GM12873 (cell line): ENCODE measurements around the gene ENTREP1.

Source experiments
- CTCF ChIP-seq: IDR thresholded peaks from 2 replicates; pipeline ENCODE4 v1.5.1; 2012; ENCODE audit warnings: low read depth, mild to moderate bottlenecking, moderate library complexity, low read length, control low read depth; ENCODE audit not compliant: insufficient read depth; ENCODE audit errors: missing control alignments

The ENTREP1 gene

DNA sequence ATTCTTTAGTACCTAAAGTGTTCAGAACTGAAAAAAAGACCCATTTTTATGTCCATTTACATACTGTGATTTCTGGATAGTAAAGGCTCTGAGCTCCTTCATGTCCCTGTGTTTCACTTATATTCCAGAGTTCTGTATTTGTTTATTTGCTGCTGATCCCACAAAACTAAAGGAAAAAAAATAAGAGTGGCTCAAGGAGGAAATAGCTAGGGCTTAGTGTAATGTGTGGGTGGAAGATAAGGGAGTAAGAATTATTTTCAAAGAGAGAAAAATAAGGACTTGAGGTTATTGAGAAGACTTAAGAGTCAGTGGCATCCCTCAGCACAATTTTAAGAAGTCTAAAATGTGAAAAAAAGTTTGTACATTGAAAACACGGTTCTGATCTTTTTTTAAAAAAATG lies 46.0 kb downstream of the ENTREP1 start:
- TF ChIP-seq CTCF = no peak

- no peak for TF ChIP-seq CTCF
These were observed 51.6 kb downstream of the ENTREP1 start for GRCh38 chr9:69376651-69377050.

DNA sequence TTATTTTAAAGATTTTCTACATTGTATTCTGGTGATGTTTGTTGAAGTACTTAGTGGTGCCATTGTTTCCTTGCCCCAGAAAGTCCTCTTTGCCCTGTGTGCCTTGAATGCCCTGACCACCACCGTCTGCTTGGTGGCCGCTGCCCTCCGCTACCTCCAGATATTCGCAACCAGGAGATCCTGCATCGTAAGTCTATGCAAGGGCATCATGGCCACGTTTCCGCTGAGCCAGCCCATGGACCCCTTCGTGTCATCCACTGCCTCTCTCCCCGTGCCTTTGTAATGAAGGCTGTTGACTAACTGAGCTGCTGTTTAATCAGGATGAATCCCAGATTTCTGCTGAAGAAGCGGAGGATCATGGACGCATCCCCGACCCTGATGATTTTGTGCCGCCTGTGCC lies 52.3 kb downstream of the ENTREP1 start:
- TF ChIP-seq CTCF = no peak

- no peak for TF ChIP-seq CTCF
These were observed 53.0 kb downstream of the ENTREP1 start for GRCh38 chr9:69377981-69378380.

DNA sequence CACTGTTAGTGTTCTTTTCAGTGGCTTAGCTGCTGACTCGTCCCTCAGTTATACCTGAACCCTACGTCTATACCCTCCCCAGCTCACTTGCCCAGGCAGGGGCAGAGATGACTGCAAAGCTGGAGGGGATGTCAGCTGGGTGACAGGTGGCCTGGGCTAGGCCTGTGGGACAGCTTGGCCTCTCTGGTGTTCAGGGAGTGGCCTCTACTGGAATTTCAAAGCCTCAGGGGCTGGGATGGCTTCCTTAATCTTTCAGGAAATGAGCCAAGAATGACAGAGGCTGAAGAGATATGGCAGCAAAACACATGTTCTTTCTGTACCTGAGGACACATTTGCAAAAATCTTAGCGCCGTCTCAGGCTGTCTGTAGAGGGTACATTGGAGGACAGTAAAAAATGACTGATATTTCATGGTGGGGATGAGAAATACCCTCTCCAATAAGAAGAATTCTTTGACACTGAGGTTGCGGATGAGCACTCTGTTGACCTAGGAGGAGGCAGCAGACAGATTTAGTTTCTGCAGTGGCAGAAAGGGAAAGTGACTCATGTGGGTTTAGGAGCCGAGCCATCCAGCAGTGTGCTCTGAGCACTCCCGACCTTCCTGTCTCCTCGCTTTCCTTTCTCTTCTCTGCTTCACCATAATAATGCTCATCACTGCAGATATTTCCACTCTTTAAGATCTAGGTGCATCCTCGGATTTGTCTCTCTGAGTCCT lies 54.4 kb downstream of the ENTREP1 start:
- no peak for TF ChIP-seq CTCF

DNA sequence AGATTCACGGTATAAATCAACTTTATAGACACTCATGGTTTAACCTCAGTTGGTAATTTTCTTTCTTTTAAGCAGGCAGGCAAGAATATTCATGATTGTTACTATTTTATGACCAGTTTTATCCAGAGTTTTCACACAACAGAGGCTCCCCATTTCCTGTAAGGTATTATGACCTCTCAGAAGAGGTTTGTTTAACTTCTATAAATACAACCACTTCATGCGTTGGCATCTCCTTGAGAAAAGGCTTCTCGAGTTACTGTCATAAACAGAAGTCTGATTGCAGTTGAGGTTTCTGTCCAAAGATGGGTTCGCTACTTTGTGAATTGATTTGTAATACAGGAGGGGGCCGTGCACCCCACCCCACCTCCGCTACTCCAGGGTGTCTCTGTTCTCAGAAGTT lies 55.3 kb downstream of the ENTREP1 start:
- TF ChIP-seq CTCF = no peak

- TF ChIP-seq CTCF = no peak
These were observed 55.8 kb downstream of the ENTREP1 start for GRCh38 chr9:69380811-69381210.
